ENCODE results near the gene TBCD. TPM values are rescaled to one million over a fixed set of nuclear protein-coding genes. Genes with fewer than 3 reads are reported as not detected.

Gene TBCD
- total RNA-seq, 1 donor from 2014 or later, result 40.4 TPM

DNA sequence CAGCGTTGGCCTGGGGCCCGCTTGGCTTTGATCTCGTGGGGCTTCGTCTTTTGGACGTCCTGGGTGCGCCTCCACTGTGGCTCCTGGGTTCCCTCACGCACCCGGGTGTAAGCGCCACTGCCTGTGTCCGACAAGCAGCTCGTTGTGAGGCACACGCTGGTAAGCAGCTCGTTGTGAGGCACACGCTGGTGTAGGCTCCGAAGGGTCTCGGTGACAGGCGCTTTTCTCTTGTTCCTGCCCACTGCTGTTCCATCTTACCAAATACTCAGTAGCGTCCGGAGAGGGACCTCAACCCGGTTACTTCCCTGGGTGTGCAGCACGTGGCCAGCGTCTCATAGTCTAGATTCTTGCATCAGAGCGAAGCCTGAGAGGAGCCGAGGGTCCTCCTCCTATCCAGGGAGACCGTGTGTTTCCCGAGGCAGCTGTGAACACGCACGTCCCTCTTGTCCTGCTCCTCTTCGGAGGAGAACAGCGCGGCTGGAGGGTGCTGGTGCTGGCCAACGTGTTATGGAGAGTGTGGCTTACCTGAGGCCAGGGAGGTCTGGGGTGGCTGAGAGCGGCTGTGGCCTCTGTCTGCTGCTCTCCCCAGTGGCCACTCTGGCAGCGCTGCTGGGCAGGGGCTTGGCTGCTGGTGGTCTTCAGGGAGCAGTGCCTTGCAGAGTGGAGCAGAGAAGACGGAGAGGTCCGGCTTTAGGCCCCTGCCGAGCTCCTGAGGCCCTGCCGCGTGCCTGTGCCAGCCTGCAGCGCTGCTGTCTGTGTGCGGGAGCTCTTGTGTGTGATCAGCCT is 120.1 kb downstream of the TBCD start:
- DNase-seq, result no peak

DNA sequence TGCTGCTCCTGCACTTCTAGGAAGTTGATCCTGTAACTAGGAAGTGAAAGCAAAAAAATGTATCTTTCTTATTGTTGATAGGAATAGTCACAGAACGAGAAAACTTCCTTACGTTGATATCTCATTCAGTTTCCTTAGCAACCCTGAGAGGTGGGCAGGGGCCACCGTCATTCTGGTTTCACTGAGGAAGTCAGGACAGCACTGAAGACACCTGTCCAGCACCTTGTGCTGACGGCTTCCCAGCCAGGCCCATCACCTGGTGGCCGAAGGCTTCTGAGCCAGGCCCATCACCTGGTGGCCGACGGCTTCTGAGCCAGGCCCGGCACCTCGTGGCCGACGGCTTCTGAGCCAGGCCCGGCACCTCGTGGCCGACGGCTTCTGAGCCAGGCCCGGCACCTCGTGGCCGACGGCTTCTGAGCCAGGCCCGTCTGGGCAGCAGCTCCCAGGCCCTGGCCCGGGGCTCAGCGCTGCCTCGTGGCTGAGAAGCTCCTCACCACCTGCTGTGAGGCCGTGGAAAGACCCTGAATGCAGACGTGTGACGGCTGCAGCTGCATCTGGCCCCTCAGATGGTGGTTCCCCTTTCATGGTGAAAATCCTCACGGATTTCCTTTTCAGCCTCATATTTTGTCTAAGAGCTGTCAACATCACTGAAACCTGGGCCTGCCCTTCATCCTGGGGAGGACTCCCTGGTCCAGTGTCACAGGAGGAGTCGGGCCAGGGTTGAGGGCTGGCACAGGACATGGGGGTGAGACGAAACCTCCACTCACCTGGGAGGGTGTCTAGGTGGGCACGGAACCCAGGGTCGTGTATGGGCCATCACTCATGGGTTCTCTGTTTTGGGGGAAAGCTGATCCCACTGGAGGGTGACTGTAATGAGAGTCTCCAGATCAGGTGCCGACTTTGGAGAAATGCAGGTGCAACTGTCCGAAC is 121.0 kb downstream of the TBCD start:
- no peak for DNase-seq

DNA sequence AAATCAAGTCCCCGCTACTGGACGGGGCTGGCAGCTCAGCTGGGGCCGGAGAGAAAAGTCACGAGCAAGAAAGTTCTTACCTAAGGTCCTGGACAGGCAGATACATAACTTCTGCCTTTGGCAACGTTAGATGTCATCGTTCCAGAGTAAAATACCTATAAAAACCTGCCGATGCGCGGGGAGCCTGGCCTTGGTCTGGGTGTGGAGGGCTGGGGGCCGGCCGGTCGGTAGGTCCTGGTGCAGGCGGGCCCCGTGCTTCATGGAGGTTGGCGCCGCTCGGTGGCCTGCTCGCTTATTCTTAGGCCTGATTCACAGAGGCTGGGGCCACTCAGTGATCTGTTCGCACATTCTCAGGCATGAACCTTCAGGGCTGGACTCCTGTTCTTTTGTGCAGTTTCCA is 121.7 kb downstream of the TBCD start:
- no peak for DNase-seq

DNA sequence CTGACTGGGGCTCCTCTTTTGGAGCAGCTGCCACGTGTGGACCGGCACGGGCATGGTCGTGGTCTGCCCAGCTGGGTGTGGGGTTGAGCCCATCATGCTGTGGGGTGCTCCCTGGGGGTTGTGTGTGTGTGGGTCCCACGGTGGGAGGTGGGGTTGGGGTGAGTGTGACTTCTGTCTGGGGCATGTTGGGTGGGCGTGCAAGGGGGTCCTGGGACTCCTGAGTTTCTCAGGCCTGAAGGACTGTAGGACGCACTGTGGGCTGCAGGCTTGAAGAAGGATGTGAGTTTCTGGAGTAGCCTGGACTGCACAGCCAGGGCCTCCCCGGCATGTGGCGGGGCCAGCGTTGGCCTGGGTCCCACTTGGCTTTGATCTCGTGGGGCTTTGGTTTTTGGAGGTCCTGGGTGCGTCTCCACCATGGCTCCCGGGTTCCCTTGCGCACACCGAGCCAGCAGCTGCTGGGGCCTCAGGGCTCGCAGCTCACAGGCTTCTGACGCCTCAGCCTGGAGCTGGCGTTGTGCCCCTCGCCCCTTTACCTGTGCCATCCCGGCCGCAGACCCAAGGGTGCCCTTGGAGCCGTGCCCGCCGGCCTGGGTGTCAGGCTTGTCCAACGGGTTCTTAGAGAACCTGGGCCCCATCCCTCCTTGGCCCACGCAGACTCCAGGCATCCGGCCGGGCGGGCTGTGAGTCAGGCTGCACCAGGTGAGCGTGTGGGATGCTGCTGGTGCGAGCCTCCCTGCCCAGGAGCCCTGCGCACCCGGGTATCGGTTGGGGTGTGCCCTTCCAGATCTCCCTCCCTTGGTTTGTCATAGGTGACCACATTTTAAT is 122.4 kb downstream of the TBCD start:
- no peak for DNase-seq

DNA sequence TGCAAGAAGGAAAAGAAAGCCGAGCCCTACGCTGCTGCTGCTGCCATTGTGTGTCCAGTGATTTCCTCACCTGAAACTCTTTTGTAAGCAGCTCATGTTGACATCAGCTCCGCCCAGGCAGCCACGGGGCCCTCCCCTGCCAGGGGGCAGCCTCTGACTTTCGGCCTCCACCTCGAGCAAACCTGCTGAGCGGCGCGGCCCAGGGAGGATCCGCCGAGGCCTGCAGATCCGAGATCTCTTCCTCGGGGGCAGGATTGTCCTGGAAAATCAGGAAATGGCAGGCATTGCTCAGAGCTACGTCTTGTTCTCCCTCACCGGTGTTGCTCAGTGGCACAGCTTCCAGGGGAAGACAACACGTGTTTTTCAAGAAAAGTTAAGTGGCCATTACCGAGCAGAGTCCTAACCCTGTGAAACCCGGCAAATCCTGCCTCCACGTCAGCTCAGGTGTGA is 123.6 kb downstream of the TBCD start:
- no peak for DNase-seq

DNA sequence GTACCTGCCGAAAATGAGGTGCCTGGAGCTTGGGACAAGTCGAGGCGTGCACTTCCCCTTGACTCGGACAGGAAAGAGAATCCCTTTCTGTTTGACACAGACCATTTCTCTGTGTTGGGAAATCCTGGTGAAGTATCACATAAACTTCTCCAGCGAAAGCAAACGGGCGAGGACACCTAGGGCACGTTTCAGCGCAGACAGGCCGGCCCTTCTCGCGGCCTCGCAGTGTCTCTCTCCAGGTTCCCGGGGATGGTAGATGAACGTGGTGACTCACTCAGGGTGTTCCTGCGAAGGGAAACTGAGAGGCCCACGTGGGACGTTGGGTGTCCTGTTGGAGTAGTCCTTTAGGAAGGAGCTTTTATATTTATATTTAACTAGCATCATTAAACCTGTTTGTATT is 124.3 kb downstream of the TBCD start:
- no peak for DNase-seq

DNA sequence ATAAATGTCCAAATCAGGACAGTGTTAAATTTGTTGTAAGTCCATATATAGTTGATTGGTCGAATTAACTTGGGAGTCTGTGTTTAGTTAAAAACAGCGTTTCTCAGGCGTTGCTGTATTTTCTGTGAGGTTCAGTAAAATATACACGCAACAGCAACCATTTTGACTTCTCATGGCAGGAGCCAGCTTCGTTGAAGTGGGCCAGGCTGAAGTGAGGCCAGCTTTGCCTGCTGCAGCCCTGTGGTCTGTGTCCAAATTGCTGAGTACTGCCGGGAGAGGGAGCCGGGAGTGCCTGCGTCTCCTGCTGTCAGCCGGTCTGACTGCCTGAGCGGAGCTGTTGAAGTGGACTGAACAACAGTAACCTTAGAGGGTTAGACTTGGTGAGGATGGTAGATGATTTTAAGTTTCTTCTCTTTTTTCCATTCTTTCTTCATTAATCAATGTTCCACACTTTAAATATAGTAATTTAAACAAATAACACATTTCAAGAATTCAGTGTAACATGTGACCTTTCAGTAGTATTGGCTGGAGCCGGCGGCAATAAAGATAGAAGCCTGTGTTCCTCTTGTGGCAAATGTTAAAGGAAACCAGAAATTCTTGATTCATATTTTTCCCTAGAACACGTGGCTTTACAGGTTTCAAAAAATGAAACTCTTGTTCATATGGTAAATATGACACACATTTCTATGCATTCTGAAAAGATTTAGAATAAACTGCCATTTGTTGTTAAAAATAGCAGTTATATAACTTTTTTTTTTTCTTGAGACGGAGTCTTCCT is 124.9 kb downstream of the TBCD start:
- DNase-seq, result peak; percentile 87

DNA sequence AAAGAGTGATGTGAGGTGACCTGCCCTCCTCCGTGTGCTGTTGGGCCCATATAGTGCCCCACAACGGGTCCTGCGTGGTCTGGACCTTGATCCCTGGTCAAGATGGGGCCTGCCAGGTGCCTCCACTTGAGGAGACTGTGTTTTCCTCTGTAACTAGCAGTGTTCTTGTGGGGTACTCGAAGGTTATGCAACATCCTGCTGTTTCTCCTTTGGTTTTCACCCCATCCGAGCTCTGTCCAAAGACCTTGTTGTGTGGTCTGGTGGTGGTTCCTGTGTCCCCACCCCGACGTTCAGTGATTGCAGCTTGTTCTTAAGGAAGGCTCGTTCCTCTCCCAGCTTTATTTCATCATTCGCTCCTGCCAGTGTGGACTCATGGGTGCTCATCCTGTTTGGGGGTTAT is 126.7 kb downstream of the TBCD start:
- no peak for DNase-seq

DNA sequence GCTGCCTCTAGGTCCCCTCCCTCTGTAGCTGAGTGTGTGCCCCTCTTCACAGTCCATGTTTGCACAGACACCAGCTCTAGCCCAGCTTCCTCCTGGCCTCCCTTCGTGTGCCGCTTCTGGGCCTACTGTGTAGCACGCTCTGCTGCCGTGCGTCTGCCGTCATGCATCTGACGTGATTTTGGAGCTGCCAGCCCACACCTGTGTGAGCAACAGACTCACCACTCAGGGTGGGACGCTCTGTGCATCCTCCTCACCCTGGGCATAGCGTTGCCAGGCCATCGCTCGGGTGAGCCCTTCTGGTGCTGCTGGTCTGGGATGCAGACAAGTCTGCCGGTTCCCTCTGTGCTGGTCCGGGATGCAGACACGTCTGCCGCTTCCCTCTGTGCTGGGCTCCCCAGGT is 127.4 kb downstream of the TBCD start:
- DNase-seq, result no peak

DNA sequence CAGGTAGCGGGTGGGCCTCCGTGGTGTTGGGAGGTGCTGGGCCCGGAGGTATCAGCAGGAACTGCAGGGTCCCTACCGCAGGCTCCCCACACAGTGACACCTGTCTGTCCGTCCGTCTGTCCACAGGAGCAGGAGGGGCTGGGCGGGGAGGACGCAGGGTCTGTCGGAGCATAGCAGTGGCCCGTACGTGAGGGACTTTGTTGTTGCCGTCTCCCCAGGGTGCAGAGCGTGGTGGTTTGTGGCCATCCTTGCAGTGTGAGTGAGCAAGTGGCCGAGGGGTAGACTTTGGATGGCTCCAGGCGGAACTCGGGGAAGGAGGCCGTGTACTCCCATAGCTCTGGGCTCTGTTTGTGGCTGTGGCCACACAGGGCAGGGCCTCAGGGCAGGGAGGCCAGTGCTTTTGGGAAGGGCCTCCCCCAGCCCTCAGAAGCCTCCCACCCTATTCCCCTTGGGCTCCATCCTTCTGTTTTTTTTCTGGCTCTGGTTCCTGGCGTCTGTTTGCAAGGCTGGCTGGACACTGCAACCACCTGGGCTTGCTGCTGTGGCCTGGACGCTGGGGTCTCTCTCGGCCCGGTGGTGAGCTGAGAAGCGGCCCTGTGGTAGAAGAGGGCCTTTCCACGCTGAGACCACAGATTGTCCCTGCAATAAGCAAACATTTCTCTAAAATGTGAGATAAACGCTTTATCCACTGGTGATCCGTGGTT is 128.9 kb downstream of the TBCD start:
- no peak for DNase-seq

DNA sequence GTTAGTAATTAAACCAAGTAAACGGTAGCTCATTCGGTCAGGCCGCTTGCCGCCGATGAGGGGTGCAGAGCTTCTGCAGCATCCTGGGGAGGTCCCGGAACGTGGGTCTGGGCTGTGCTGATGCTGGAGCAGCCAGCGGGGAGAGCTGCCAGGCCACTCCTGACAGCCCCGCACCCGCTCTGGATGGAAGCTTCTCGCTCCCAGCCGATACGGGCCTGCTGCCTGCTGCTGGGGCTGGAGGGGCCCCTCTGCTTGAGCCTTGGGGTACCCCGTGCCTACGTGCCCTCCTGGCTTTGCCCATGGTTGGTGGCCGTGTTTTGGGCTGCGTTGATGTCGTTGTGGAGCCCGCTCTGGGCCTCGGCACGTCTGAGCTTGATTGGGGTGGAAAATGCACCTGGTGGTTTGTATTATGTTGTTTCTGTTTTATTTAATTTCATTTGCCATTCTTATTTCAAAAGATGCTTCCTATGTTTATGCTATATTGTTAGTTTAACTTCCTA is 129.5 kb downstream of the TBCD start:
- DNase-seq, result no peak

DNA sequence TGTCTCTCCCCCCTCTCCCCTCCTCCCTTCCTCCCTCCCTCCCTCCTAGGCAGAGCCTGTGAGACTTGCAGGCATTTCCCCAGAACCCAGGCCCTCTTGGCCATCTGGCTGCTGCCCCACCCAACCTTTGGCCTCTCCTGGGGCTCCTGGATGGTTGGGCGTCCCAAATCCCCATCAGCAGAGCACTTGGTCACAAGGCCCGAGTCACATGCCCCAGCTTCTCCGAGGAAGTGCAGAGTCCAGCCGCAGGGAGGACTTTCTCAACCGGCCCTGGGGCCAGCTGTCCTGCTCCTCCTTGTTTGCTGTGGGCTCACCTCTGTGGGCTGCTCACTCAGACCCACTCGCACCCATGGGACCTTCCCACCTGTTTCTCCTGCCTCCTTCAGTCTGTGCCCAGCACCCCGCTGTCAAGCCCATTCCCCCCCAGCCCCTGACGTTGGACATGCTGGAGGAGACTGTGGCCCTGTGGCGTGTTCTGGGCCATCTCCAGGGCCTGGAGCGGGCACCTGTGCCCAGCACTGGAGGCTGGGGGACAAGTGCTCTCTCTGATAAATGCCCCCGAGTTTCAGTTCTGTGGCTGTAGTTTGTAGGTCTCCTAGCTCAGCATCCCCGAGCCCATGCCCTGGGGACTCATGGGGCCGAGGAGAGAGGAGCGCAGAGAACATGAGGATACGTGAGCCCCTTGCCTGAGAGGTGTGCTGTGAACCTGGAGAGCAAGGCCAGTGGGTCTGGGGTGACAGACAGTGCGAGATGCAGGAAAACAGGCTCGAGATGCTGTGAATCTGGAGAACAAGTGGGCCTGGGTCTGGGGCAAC is 130.2 kb downstream of the TBCD start:
- no peak for DNase-seq

DNA sequence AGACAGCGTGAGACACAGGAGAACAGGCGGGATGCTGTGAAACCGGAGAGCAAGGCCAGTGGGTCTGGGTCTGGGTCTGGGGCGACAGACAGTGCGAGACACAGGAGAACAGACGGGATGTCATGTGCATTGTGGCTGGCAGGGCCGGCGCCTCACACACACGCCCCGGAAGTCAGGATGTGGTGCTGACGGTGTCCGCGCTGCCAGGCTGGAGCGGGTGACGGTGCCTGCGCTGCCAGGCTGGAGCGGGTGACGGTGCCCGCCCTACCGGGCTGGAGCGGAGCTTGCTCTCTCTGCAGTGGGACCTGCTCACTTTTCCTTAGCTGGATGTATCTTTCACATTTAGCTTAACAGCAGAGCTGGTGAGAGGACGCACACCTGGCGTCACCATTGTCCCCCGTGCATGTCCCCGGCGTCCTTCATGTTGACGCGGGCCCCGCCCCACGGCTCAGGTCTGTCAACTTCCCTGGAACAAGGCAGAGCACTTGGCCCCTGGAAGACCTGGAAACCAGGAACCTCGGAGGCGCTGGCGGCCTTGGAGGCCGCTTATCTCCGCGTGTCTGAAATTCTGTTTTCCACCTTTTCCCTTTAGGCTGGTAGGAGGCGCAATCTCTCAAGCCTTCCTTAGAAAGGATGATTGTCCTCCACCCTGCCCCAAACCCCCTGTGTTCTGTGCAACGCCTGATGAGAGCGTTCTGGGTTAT is 131.0 kb downstream of the TBCD start:
- DNase-seq, result no peak

DNA sequence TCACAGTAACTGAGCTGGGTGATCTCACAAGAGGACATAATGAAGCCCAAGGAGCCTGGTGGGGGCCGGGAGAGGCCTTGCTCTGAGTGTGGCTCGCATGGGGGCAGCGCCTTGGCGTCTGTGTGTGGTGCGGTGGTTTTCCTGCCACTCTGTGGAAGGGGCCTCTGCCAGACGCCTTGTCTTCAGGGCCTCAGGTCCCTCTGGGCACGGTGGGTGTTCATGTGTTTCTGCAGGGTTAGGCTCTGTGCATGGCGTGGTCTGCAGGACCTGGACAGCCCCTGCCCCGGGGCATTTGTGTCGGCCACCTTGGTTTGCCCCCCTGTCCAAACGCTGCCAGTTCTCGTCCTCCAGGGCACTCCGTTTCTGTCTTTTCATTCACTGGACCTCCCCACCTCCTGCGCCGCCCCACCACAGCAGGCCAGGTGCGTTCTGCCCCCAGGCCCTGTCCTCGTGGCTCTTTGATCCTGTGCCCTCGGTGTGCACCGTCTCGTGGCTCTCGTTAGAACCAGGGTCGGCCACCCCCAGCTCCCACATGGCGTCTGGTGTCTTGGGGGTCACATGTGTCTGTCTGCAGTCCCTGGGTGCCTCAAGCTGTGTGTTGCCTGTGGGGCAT is 131.7 kb downstream of the TBCD start:
- DNase-seq, result no peak

DNA sequence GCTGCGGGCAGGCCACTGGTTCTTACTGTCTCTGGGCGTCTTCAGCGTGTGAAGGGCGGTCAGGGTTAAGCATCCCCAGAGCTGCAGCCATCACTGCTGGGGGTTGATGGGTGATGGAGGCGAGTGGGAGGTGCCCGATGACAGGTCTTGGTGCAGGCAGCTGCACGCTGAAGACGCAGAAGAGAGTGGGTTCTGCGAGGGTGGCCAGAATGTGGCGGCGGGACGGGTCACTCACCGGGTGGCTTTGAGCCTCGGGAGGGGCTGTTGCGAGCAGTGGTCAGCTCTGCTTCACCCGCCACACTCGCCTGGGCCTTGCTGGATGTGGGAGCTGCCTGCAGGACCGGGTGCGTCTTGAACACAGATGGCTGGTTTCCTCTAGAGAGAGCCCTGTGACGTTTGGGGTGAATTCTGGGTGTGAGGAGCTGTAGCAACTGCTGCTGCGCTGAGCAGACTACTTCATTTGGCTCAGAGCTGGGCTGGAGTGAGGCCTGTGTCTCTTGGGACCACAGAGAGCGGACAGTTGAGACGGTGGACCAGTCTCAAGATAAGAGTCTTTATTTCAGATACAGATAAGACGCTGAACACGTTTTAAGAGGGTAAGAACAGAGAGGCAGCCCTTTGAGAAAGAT is 132.6 kb downstream of the TBCD start:
- DNase-seq, result no peak

DNA sequence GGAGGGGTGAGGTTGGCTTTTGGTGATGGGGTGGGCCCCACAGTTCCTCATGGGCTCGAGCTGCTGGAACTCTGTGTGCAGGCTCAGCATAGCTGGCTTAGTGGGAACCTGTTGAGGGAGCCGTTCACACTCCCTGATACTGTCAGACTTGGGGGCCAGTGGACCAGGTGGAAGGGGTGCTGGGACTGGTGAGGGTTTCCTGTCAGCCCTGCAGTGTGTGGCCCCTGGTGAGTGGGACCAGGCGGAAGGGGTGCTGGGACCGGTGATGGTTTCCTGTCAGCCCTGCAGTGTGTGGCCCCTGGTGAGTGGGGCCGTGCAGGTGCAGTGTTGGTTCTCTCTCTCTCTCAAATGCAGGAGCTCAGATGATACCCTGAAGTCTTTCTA is 133.1 kb downstream of the TBCD start:
- DNase-seq, result no peak

DNA sequence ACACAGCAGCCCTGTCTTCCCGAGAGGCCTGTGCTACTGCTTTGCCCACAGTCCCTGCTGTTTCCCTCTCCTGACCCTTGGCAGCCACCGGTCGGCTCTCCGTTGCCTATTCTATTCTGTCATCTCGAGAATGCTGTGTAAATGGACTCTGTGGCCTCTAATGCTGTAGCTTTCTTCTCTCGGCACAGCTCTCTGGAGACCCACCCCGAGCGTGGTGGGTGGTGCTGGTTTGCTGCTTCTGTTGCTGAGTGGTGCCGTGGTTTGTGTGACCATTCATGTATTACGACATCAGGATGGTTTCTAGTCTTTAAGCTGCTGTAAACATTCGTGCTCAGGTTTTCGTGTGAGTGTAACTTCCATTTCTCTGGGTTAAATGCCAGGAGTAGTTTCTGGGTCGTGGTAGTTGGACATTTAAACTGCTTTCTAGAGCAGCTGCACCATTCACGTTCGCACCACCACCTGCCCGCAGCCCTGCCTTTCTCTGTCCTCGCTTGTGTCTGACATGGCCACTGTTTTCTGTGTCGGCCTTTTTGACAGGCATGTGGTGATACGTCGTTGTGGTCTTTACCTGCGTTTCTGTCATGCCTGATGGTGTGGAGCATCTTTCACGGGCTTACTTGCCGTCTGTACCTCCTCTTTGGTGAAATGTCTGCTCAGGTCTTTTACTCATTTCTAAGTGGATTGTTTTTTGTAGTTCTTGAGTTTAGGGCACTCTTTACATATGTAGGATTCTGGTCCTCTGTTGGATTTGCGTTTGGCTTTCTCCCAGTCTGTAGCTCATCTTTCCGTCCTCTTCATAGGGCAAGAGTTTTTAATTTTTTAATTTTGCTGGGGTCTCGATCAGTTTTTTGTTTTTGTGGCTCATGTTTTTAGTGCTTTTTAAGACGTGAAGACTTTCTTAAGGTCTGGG is 135.6 kb downstream of the TBCD start:
- DNase-seq, result no peak
